Fibroblast of skin of left quadriceps (primary cell): ENCODE data around the gene NTS.

Experiments
- DNase-seq, 2 experiments: peaks; one replicate each; pipeline ENCODE4 v3.0.0-alpha.2; 2013; ENCODE audit warnings: low read depth in 2 of 2

Gene NTS

GRCh38 chr12:85923767-85924331, 49.8 kb downstream of the NTS start:
- peak; percentile 4 to 14 for DNase-seq

- DNase-seq: no peak
Measured at GRCh38 chr12:85927166-85927565, 53.1 kb downstream of the NTS start.
